Skeletal muscle satellite cell (primary cell): ENCODE results near the gene PCNX3. TPM values are rescaled to one million over a fixed set of nuclear protein-coding genes. Genes with fewer than 3 reads are reported as not detected.

Experiments
- H3K27me3 ChIP-seq: 2 replicates; pipeline ENCODE4 v1.7.0; 2013; ENCODE audit warnings: low read length; ENCODE audit not compliant: control insufficient read depth, insufficient read depth
- H3K36me3 ChIP-seq: 2 replicates; pipeline ENCODE4 v1.7.0; 2013; ENCODE audit warnings: mild to moderate bottlenecking, control low read depth, low read length; ENCODE audit not compliant: insufficient read depth
- H3K4me1 ChIP-seq: 2 replicates; pipeline ENCODE4 v1.7.0; 2013; ENCODE audit warnings: low read length; ENCODE audit not compliant: control insufficient read depth, insufficient read depth
- H3K4me2 ChIP-seq: 2 replicates; pipeline ENCODE4 v1.7.0; 2013; ENCODE audit warnings: mild to moderate bottlenecking, low read length
- H3K4me3 ChIP-seq: 2 replicates; pipeline ENCODE4 v1.7.0; 2013; ENCODE audit warnings: low read length
- H3K9ac ChIP-seq: 2 replicates; pipeline ENCODE4 v1.7.0; 2013; ENCODE audit warnings: mild to moderate bottlenecking, low read depth, low read length, moderate library complexity
- H3K9me3 ChIP-seq: replicated peaks from 2 replicates; pipeline ENCODE4 v1.7.0; 2013; ENCODE audit warnings: mild to moderate bottlenecking, control low read depth, low read length
- total RNA-seq: library from RNA; depleted of rRNA; stranded (reverse); fragments of >200 nt; gene quantifications from 2 replicates; pipeline ENCODE4 v1.2.3, GENCODE V29; 2012; rRNA removed

Gene PCNX3
- total RNA-seq = 29.4 and 33.4 TPM in 2 replicates

DNA sequence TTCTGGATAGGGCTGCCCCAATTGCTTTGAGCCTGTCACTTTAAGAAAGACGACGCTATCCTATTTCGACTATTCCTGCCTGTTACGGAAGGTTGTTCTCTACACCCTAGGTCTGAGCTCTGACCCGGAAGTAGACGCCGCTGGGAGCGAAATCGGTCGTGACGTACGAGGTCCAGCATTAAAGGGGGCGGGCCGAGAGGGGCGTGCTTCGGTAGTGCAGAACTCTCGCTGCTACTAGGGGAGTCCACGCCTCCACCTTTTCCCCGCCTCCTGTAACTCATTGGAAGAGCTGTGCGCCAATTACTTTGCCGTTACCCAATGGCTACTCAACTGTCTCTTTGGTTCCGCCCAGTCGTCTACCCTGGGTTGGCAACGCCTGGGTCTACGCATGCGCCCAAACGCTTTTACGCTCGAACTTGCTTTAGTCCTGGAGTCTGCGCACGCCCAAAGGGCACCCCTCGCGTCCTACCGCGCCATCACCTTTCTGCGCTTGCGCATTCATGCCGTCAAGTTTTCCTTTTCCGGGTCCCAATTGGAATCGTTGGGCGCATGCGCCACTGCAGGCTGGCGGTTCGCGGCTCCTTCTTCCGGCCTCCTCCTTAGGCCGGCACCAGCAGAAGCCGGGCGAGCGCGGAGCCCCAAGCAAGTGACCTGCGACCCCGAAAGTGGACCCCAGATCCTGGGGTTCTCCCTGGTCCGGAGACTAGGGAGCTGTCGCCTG, at the start of gene PCNX3:
Gene PCNX3 (plus strand): TSS at position 548 of the 721 bp plus-strand sequence. CDS start 536 bp downstream, outside the sequence.
- Histone ChIP-seq H3K4me3 (peak within 1 kb of the TSS; percentile 79), H3K9ac (peak within 1 kb of the TSS; percentile 90), H3K4me1 (peaks cover 41% of the 10 kb centered on the region), H3K9me3 (no peaks in the 10 kb centered on the region), H3K36me3 (peaks cover 37% of the 10 kb centered on the region), H3K4me2 (peak within 1 kb of the TSS; percentile 94), H3K27me3 (no peaks in the 10 kb centered on the region)

DNA sequence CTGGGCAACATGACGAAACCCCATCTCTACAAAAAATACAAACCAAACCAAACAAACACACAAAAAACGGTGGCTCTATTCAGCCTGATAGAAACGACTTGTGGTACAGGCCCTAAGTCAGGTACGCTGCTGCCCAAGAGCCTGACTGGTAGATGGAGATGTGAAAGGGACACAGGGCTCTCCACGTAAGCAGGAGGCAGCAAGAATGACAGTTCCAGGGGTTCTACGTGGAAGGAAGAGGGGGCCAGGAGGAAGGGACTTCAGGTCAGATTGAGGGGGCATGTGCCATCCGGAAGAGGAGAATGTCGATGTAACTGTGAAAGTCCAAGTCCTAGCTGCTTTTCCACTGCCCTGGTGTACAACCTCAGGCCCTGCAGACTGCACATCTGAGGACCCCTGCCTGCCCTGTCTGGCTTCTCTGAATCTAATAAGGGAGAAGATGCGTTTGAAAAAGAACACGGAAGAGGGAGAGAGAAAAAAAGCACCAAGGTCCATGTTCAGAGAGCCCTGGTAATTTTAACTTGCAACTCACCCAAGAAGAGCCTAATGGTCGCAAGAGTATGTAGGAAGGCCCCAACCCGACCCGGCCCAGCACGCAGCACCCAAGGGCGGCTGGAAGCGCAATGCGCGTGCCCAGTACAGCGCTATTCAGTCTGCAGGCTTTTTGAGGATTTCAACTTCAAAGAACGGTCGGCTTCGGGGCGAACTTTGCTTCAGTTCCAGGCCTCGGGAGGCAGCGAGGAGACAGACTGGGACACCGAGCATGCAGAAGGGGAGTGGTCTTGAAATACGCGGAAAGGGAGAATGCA, 46.2 kb upstream of the PCNX3 start:
- Histone ChIP-seq H3K9ac (peak overlapping the region; percentile 92), H3K4me2 (peak overlapping the region; percentile 96), H3K4me3 (peak overlapping the region; percentile 98), H3K9me3 (no peaks in the 10 kb centered on the region), H3K4me1 (peaks cover 45% of the 10 kb centered on the region), H3K27me3 (no peaks in the 10 kb centered on the region), H3K36me3 (peaks cover 4% of the 10 kb centered on the region)

DNA sequence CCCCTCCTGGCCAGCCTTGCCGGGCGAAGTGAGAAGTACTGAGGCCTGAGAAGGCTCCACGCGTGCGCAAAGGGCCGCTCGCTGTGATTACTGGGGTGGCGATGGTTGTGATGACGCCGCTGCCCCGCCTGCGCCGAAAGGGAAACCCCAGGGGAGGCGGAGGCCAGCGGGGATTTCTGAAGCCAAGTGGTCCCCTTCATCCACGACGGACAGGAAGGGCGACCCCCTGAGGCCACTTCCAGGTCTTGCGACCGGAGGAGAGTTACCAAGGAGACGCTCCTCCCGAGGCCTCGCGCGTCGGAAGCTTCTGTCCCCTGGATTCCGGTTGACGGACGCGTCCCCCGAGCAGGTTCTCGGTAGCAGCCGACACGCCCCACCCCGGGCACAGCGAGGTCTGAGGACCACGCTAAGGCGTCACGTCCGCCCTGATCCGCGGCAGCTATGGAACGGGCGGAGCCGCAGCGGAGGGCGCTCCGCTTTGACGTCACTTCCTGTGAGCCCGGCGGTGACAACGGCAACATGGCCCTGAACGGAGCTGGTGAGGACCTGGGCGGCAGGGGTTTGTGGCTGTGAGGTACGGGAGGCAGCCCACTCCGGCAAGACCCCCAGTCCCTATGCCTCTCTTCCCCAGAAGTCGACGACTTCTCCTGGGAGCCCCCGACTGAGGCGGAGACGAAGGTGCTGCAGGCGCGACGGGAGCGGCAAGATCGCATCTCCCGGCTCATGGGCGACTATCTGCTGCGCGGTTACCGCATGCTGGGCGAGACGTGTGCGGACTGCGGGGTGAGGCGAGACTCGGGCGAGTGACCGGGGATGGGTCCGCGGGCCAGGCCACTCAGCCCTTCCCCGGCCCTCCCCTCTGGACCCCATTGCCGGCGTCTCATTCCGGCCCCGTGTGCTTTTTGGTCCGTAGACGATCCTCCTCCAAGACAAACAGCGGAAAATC, 45.3 kb upstream of the PCNX3 start, which contains the start of gene ZNRD2:
Gene ZNRD2 (plus strand): TSS at position 505 of the 946 bp plus-strand sequence. CDS start 15 bp downstream, at position 520.
- H3K4me1 ChIP-seq = peaks cover 53% of the 10 kb centered on the region
- no peaks in the 10 kb centered on the region for H3K27me3 ChIP-seq
- peaks cover 4% of the 10 kb centered on the region for H3K36me3 ChIP-seq
- H3K4me3 ChIP-seq = peak within 1 kb of the TSS; percentile 98
- peak within 1 kb of the TSS; percentile 96 for H3K4me2 ChIP-seq
- peak within 1 kb of the TSS; percentile 92 for H3K9ac ChIP-seq
- no peaks in the 10 kb centered on the region for H3K9me3 ChIP-seq

DNA sequence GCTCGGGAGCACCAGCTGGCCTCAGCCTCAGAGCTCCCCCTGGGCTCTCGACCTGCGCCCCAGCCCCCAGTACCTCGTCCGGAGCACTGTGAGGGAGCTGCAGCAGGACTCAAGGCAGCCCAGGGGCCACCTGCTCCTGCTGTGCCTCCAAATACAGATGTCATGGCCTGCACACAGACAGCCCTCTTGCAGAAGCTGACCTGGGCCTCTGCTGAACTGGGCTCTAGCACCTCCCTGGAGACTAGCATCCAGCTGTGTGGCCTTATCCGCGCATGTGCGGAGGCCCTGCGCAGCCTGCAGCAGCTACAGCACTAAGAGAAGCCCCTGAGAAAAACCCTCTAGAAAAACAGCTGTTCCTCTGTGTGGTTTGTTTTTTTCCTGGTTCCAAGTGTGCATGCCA, 44.2 kb upstream of the PCNX3 start:
- Histone ChIP-seq H3K4me3 (peak overlapping the region; percentile 98), H3K9me3 (no peaks in the 10 kb centered on the region), H3K27me3 (no peaks in the 10 kb centered on the region), H3K4me2 (peak overlapping the region; percentile 96), H3K9ac (peak overlapping the region; percentile 92), H3K4me1 (peaks cover 51% of the 10 kb centered on the region), H3K36me3 (peaks cover 4% of the 10 kb centered on the region)

DNA sequence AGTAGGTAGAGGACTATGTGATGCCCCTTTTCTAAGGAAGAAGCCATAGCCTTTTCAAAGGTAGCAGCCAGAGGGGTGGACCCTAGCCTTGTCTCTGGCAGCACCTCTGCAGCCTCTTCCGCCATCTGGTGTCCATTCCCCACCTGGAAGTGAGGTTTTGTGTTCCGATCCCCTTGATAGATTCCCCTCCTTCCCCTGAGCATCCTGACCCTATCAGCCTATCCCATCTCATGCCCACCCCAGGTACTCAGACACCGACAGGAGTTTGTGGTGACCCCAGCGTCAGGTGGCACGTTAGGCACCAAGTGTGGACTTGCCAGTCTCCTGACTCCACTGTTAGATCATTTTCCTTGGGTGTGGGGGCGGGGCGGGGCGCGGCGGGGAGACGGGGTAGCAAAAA, 43.6 kb upstream of the PCNX3 start:
- H3K4me3 ChIP-seq = peak overlapping the region; percentile 76
- peak overlapping the region; percentile 96 for H3K4me2 ChIP-seq
- H3K27me3 ChIP-seq = no peaks in the 10 kb centered on the region
- H3K36me3 ChIP-seq = peaks cover 4% of the 10 kb centered on the region
- H3K9me3 ChIP-seq = no peaks in the 10 kb centered on the region
- H3K4me1 ChIP-seq = peaks cover 55% of the 10 kb centered on the region
- H3K9ac ChIP-seq = peak overlapping the region; percentile 92

DNA sequence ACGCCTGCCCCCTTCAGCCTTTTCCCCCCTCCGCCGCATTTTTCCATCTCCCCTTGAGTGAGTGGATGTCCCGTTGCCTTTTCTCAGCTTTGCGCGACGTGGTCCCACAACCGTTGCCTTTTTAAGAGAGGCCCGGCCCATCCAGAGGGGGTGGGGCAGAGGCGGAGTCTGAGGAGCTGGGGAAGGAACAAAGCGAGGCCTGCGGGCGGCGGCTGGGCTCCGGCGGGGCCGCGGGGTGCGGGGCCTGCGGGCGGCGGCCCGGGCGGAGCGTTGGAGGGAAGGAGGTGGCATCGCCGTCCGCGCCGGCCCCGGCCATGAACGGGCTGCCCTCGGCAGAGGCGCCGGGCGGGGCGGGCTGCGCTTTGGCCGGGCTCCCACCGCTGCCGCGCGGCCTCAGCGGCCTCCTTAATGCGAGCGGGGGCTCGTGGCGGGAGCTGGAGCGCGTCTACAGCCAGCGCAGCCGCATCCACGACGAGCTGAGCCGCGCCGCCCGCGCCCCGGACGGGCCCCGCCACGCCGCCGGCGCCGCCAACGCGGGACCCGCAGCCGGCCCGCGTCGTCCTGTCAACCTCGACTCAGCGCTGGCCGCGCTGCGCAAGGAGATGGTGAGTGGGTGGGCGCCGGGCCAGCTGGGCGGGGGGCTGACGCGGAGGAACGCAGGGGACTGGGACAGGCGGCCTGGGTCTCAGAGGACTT, 43.1 kb upstream of the PCNX3 start, which contains the start of gene FAM89B:
Gene FAM89B (plus strand): TSS at position 183 of the 696 bp plus-strand sequence. CDS start 132 bp downstream, at position 315.
- Histone ChIP-seq H3K9ac (peak within 1 kb of the TSS; percentile 92), H3K4me3 (peak within 1 kb of the TSS; percentile 98), H3K36me3 (peaks cover 4% of the 10 kb centered on the region), H3K4me1 (peaks cover 61% of the 10 kb centered on the region), H3K9me3 (no peaks in the 10 kb centered on the region), H3K4me2 (peak within 1 kb of the TSS; percentile 96), H3K27me3 (no peaks in the 10 kb centered on the region)

- Histone ChIP-seq H3K4me3 (peak overlapping the region; percentile 76), H3K9me3 (no peaks in the 10 kb centered on the region), H3K4me1 (peaks cover 68% of the 10 kb centered on the region), H3K36me3 (peaks cover 7% of the 10 kb centered on the region), H3K9ac (peak overlapping the region; percentile 92), H3K4me2 (peak overlapping the region; percentile 96), H3K27me3 (no peaks in the 10 kb centered on the region)
Observed at GRCh38 chr11:65573391-65574079, 42.0 kb upstream of the PCNX3 start.

DNA sequence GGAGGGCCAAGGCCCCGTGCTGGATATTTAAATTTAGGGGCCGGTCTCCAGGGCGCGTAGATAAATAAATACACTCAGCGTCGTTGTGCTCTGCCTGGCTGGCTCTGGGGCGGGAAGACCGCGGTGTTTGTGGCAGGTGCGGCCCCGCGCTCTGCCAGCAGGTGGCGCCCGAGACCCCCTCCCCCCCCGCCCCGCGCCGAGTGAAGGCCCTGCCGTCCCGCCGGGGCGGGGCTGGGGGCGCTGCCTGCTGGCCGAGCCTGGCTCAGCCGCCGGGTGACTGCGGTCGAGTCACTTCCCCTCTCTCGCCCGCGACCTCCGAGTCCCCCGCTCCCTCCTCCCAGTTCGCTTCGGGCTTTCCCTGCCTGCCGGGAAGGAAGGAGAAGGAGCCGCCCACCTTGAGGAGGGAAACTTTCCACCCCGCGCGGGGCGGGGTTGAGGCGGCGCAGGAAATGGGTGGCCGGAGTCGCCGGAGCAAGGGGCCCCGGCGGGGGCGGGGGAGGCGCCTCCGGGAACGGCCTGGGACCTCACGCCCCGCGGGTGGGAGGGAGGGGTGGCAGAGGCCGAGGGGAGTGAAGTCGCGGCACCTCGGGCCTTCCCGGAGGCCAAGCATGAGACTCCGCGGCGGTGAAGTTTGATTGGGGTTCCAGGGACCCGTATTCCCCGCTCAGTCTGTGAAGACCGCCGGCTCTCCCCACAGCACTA, 41.3 kb upstream of the PCNX3 start:
- H3K27me3 ChIP-seq = no peaks in the 10 kb centered on the region
- H3K36me3 ChIP-seq = peaks cover 7% of the 10 kb centered on the region
- peak overlapping the region; percentile 92 for H3K9ac ChIP-seq
- H3K4me2 ChIP-seq = peak overlapping the region; percentile 96
- H3K9me3 ChIP-seq = no peaks in the 10 kb centered on the region
- H3K4me3 ChIP-seq = peak overlapping the region; percentile 76
- peaks cover 61% of the 10 kb centered on the region for H3K4me1 ChIP-seq

GRCh38 chr11:65574811-65575567, 40.6 kb upstream of the PCNX3 start:
- Histone ChIP-seq H3K4me1 (peaks cover 58% of the 10 kb centered on the region), H3K9ac (peak overlapping the region; percentile 52), H3K27me3 (no peaks in the 10 kb centered on the region), H3K4me2 (peak overlapping the region; percentile 96), H3K4me3 (peak overlapping the region; percentile 76), H3K9me3 (no peaks in the 10 kb centered on the region), H3K36me3 (peaks cover 13% of the 10 kb centered on the region)
